Stimulated activated CD4-positive, alpha-beta T cell treated with anti-CD3 and anti-CD28 coated beads, Interleukin-15, amount 100 ng/mL, for 48 hours (primary cell): ENCODE results near the gene SCUBE3.

Experiments
- DNase-seq, 2 donors: peaks; one replicate each; pipeline ENCODE4 v3.0.0-alpha.2; 2020; ENCODE audit warnings: low read depth in 2 of 2

SCUBE3 gene

DNA sequence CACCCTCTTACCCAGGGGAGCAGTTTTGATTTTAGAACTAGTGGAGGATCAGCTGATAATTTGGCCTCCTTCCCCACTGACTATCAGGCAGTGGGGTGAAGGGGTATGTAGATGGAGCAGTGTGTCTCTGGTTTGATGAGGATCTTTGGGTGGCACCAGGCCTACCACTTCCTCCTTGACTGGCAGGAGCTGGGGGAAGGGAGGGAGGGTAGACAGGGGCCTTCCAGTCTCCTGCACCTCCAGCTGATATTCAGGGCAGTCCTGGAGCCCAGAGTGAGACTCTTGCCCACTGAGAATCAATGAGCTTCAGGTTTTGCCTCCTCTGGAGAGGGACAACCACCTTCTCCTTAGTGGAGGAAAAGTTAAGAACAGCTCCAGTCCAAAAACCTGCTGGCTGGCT, 87.1 kb downstream of the SCUBE3 start:
- DNase-seq = no peak
